ENCODE measurements around the gene KCNN3.
A peak's percentile ranks its signal among the peaks of the same experiment; 100 is the strongest.

Gene KCNN3

GRCh38 chr1:154706851-154707250, 163.2 kb downstream of the KCNN3 start:
- no peak overlapping the region for H3K27ac ChIP-seq
- TF ChIP-seq, protein P1, sequence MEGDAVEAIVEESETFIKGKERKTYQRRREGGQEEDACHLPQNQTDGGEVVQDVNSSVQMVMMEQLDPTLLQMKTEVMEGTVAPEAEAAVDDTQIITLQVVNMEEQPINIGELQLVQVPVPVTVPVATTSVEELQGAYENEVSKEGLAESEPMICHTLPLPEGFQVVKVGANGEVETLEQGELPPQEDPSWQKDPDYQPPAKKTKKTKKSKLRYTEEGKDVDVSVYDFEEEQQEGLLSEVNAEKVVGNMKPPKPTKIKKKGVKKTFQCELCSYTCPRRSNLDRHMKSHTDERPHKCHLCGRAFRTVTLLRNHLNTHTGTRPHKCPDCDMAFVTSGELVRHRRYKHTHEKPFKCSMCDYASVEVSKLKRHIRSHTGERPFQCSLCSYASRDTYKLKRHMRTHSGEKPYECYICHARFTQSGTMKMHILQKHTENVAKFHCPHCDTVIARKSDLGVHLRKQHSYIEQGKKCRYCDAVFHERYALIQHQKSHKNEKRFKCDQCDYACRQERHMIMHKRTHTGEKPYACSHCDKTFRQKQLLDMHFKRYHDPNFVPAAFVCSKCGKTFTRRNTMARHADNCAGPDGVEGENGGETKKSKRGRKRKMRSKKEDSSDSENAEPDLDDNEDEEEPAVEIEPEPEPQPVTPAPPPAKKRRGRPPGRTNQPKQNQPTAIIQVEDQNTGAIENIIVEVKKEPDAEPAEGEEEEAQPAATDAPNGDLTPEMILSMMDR (conservative IDR thresholded peaks at IDR 0.05), result no peak
- no peak for TF ChIP-seq ZFX (IDR thresholded peaks at IDR 0.05)

DNA sequence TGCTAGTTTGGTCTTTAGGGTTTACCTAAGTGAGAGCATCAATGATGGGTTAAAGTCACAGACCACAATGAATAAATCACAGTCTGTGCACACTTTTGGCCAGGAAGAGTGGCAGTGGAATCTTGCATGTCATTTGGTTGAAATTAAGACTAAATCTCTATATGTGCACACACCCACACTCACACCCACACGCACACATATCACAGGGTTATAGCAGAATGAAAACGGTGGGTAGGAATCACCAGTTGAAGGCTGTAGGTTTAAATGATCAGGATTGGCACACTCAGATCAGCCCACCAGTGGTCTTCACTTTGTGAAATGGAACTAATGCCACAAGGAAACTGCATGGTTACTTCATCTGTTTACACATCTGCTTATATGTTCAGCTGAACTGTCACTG, 164.5 kb downstream of the KCNN3 start:
- H3K27ac ChIP-seq, result no peak overlapping the region
- TF ChIP-seq, protein P1 (conservative IDR thresholded peaks at IDR 0.05), result no peak
- TF ChIP-seq ZFX (IDR thresholded peaks at IDR 0.05), result no peak

- TF ChIP-seq, protein P1 (conservative IDR thresholded peaks at IDR 0.05), result no peak
- no peak for TF ChIP-seq ZFX (IDR thresholded peaks at IDR 0.05)
These were observed 166.9 kb downstream of the KCNN3 start for GRCh38 chr1:154703170-154703569.

DNA sequence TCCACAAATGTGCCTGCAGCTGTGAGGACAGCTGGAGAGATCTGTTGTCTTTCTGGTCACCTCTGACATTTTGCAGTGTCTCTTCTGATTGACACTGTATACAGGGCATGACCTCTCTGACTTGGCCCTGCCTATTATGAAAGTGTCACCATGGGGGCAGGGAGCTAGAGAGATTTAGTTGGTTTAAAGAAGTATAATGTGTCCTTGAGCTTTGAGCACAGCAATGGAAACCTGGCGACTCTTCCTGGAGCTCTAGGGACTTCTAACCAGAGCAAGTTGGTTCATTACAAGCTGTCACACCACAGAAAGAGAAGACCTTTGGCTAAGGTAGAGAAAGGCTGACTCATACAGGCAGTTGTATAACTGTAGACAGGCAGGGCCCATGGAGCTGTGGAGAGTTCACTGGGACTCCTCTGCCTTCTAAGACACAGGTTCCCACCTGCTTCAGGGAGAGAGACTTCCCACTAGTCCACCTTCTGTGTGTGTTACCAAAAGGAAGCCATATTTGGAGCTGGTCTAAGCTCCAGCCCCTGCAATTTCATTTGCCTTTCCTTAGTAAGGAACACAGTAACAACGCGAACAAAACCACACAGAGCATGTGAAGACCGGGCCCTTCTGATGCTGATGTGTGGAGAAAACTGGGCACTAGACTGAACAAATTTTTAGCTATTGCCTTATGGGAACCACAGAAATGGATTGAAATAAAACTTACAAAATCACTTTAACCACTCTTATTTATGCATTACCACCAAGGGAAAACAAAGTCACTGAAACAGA, 171.6 kb downstream of the KCNN3 start:
- H3K27ac ChIP-seq, result no peak overlapping the region
- TF ChIP-seq, protein P1 (conservative IDR thresholded peaks at IDR 0.05), result no peak
- TF ChIP-seq ZFX (IDR thresholded peaks at IDR 0.05), result no peak

More at GRCh38 chr1:154703170-154703569, 166.9 kb downstream of the KCNN3 start:
- H3K27ac ChIP-seq, result no peak overlapping the region

- H3K27ac ChIP-seq, result no peak overlapping the region
- no peak for TF ChIP-seq ZFX (IDR thresholded peaks at IDR 0.05)
- TF ChIP-seq, protein P1 (conservative IDR thresholded peaks at IDR 0.05), result no peak
These were observed 172.4 kb downstream of the KCNN3 start for GRCh38 chr1:154697710-154698109.

- no peak overlapping the region for H3K27ac ChIP-seq
- TF ChIP-seq, protein P1 (conservative IDR thresholded peaks at IDR 0.05), result no peak
- TF ChIP-seq ZFX (IDR thresholded peaks at IDR 0.05), result no peak
These were observed 173.6 kb downstream of the KCNN3 start for GRCh38 chr1:154696456-154696855.

- no peak overlapping the region for H3K27ac ChIP-seq
- TF ChIP-seq, protein P1 (conservative IDR thresholded peaks at IDR 0.05), result peak; percentile 26
- no peak for TF ChIP-seq ZFX (IDR thresholded peaks at IDR 0.05)
These were observed 174.1 kb downstream of the KCNN3 start for GRCh38 chr1:154695985-154696384.
